Medulla oblongata (tissue), 1 donor: ENCODE data around the gene NRG3.
"Not testable (repeated sequence)": the region's sequence is repeated elsewhere in the genome, so short reads cannot be mapped to it uniquely, and the experiment has no call there.

Experiments used
- DNase-seq: peaks from one replicate; pipeline ENCODE4 v3.0.0-alpha.2; 2015; ENCODE audit errors: extremely low spot score

NRG3 gene

GRCh38 chr10:82969405-82969804, 1094.4 kb downstream of the NRG3 start:
- DNase-seq: no peak

GRCh38 chr10:82980321-82980720, 1105.3 kb downstream of the NRG3 start:
- no peak for DNase-seq

- DNase-seq: no peak
Measured at GRCh38 chr10:82981137-82981723, 1106.2 kb downstream of the NRG3 start.

GRCh38 chr10:82982110-82982608, 1107.2 kb downstream of the NRG3 start:
- peak; percentile 44 for DNase-seq

GRCh38 chr10:82986216-82986615, 1111.2 kb downstream of the NRG3 start:
- no peak for DNase-seq

GRCh38 chr10:83006479-83006878, 1131.5 kb downstream of the NRG3 start:
- not testable (repeated sequence) for DNase-seq

- no peak for DNase-seq
Measured at GRCh38 chr10:83007510-83007909, 1132.5 kb downstream of the NRG3 start.

GRCh38 chr10:83012866-83013265, 1137.9 kb downstream of the NRG3 start:
- no peak for DNase-seq

- DNase-seq: no peak
Measured at GRCh38 chr10:83017076-83017867, 1142.3 kb downstream of the NRG3 start.

GRCh38 chr10:83023662-83024061, 1148.7 kb downstream of the NRG3 start:
- no peak for DNase-seq
